Neuron (in vitro differentiated cells): ENCODE measurements around the gene CAPN9.
"Not testable (repeated sequence)": the region's sequence is repeated elsewhere in the genome, so short reads cannot be mapped to it uniquely, and the experiment has no call there.

Source experiments
- H2AFZ ChIP-seq: one replicate; pipeline ENCODE4 v1.6.1; 2013; ENCODE audit warnings: low read depth, mild to moderate bottlenecking, inconsistent platforms, low read length, moderate library complexity
- H3K27me3 ChIP-seq: one replicate; pipeline ENCODE4 v1.6.1; 2013; ENCODE audit warnings: low read length; ENCODE audit not compliant: insufficient read depth
- H3K36me3 ChIP-seq: one replicate; pipeline ENCODE4 v1.6.1; 2013; ENCODE audit warnings: low read length; ENCODE audit not compliant: insufficient read depth
- H3K4me1 ChIP-seq: one replicate; pipeline ENCODE4 v1.6.1; 2013; ENCODE audit warnings: low read length; ENCODE audit not compliant: insufficient read depth
- H3K4me3 ChIP-seq: 2 replicates; pipeline ENCODE4 v1.5.1; 2013; ENCODE audit warnings: mild to moderate bottlenecking, low read length, moderate library complexity
- H3K9me3 ChIP-seq: one replicate; pipeline ENCODE4 v1.6.1; 2013; ENCODE audit warnings: low read length

The CAPN9 gene

DNA sequence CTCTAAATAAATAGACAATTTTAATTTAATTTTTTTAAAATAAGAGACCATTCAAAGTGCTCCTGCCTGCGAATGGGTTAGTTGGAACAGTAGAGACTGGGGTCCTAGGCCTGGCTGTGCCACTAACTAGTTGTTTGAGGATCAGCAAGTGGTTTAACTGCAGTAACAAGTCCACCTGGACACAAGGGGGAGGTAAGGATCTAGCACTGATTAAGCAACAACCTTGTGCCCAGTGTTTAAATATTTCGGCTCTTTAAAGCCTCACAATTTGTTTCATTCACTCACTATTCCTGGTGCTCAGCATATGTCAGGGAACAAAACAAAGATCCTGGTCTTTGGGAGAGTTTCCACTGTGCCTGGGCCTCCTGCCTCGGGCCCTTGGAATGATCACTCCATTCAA is 31.7 kb upstream of the CAPN9 start:
- H3K27me3 ChIP-seq, result peaks cover 4% of the 10 kb centered on the region
- H3K36me3 ChIP-seq, result no peaks in the 10 kb centered on the region

DNA sequence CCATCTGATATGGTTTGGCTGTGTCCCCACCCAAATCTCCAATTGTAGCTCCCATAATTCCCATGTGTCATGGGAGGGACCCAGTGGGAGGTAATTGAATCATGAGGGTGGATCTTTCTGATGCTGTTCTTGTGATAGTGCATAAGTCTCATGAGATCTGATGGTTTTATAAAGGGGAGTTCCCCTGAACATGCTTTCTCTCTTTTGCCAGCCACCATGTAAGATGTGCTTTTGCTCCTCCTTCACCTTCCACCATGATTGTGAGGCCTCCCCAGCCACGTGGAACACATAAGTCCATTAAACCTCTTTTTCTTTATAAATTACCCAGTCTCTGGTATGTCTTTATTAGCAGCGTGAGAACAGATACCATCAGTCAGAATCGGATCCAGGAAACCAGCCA is 30.7 kb upstream of the CAPN9 start:
- not testable (repeated sequence) for H3K9me3 ChIP-seq, H3K4me3 ChIP-seq, H2AFZ ChIP-seq, H3K27me3 ChIP-seq, H3K4me1 ChIP-seq, H3K36me3 ChIP-seq

More for the DNA sequence above, 31.7 kb upstream of the CAPN9 start:
- Histone ChIP-seq H2AFZ (no peak overlapping the region), H3K4me3 (no peak overlapping the region), H3K9me3 (no peaks in the 10 kb centered on the region), H3K4me1 (peaks cover 9% of the 10 kb centered on the region)

- peaks cover 4% of the 10 kb centered on the region for H3K27me3 ChIP-seq
- no peaks in the 10 kb centered on the region for H3K36me3 ChIP-seq
- H3K4me3 ChIP-seq, result no peak overlapping the region
- peaks cover 6% of the 10 kb centered on the region for H3K9me3 ChIP-seq
- H2AFZ ChIP-seq, result no peak overlapping the region
- H3K4me1 ChIP-seq, result peaks cover 9% of the 10 kb centered on the region
These were observed 29.9 kb upstream of the CAPN9 start for GRCh38 chr1:230717251-230717650.

DNA sequence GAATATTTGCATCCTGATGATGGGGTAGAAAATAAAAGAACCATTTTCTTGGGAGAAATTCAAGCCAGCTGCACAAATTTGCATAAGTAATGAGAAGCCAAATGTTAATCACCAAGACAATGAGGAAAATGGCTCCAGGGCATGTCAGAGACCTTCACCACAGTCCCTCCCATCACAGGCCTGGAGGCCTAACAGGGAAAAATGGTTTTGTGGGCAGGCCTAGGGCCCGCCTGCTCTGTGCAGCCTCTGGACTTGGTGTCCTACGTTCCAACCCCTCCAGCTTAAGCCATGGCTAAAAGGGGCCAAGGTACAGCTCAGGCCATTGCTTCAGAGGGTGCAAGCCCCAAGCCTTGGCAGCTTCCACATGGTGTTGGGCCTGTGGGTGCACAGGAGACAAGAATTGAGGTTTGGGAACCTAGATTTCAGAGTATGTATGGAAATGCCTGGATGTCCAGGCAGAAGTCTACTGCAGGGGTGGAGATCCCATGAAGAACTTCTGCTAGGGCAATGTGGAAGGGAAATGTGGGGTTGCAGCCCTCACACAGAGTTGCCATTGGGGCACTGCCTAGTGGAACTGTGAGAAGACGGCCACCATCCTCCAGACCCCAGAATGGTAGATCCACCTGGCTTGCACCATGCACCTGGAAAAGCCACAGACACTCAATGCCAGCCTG is 25.2 kb upstream of the CAPN9 start:
- H2AFZ ChIP-seq, H3K4me3 ChIP-seq, H3K4me1 ChIP-seq, H3K27me3 ChIP-seq, H3K9me3 ChIP-seq, H3K36me3 ChIP-seq: not testable (repeated sequence)

GRCh38 chr1:230725256-230726012 is 21.8 kb upstream of the CAPN9 start:
- Histone ChIP-seq H3K27me3 (no peaks in the 10 kb centered on the region), H3K9me3 (peaks cover 8% of the 10 kb centered on the region), H3K4me3 (no peak overlapping the region), H2AFZ (no peak overlapping the region), H3K4me1 (peaks cover 4% of the 10 kb centered on the region), H3K36me3 (no peaks in the 10 kb centered on the region)

DNA sequence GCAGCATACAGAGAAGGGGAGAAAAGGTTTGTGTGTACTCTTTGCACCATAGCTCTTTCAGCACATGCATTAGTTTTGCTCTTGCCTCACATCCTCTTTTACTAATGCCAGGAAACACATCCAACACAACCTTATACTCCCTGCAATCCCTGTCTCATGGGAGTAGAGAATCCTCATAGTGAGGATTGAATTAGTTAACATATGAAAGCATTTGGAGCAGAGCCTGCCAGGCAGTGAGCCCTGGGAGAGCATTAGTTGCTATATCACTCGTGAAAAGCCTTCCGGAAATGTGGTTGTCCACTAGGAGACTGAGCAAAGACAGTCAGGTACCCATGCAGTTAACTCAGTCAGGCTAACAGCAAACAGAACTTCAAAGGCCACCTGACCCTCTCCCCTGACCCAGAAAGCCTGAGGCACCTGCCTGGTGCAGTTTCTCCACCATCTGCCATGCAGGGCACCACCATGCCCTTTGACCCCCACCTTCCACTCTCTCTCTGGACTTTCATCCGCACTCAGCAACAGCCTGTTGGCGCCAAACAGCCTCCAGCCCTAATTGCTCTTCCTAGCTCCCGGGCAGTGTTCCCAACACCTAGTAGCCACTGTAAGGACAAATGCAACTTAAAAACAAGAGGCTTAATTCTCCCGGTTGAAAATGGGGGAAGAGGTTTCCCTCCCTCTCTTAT is 18.3 kb upstream of the CAPN9 start:
- Histone ChIP-seq H2AFZ (no peak overlapping the region), H3K4me1 (peaks cover 4% of the 10 kb centered on the region), H3K27me3 (no peaks in the 10 kb centered on the region), H3K4me3 (no peak overlapping the region), H3K36me3 (no peaks in the 10 kb centered on the region), H3K9me3 (no peaks in the 10 kb centered on the region)

GRCh38 chr1:230730977-230731376 is 16.2 kb upstream of the CAPN9 start:
- no peak overlapping the region for H3K4me3 ChIP-seq
- H2AFZ ChIP-seq, result no peak overlapping the region
- no peaks in the 10 kb centered on the region for H3K27me3 ChIP-seq
- peaks cover 4% of the 10 kb centered on the region for H3K4me1 ChIP-seq
- H3K9me3 ChIP-seq, result no peaks in the 10 kb centered on the region
- no peaks in the 10 kb centered on the region for H3K36me3 ChIP-seq

DNA sequence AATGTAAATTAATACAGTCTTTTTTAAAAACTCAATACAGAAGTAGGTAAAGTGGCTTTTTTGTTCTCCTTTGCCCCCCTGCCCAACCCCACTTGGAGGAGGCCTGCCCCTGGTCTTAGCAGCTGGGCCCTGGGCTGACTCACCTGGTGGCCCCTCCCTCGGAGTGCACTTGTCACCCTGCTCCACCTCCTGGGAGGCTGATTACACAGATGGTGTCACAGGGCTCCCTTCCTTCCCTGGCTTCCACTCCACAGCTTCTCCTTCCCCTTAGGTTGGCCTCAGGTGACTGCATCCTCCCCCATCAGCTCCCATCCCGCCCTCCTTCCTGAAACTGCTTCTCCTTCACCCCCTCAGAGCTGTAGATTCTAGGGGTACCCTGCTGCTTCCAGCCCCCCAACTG is 11.7 kb upstream of the CAPN9 start:
- H3K9me3 ChIP-seq, result peaks cover 5% of the 10 kb centered on the region

DNA sequence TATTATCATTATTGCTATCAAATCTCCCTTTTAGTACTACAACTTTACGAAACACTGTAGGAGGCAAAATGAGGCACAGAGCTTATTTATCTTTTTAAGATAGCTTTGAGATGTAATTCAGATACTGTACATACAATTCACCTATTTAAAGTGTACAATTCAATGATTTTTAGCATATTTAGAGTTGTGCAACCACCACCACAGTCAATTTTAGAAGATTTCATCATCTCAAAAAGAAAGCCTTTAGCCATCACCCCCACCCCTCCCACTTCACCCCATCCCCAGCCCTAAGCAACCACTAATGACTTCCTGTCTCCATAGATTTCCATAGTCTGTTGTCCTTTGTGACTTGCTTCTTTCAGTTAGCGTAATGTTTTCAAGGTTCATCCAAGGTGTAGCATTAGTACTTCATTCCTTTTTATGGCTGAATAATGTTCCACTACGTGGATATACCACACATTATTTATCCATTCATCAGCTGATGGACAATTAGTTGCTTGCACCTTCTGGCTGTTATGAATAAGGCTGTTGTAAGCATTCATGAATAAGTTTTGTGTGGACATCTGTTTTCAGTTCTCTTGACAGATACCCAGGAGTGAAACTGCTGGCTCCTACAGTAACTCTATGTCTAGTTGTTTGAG is 9.4 kb upstream of the CAPN9 start:
- Histone ChIP-seq H3K36me3 (no peaks in the 10 kb centered on the region), H3K27me3 (peaks cover 3% of the 10 kb centered on the region), H3K4me3 (no peak overlapping the region), H3K9me3 (peaks cover 7% of the 10 kb centered on the region), H3K4me1 (peaks cover 8% of the 10 kb centered on the region), H2AFZ (no peak overlapping the region)

More for the DNA sequence above, 11.7 kb upstream of the CAPN9 start:
- Histone ChIP-seq H3K4me3 (no peak overlapping the region), H3K4me1 (peaks cover 8% of the 10 kb centered on the region), H3K36me3 (no peaks in the 10 kb centered on the region), H3K27me3 (peaks cover 3% of the 10 kb centered on the region), H2AFZ (no peak overlapping the region)

DNA sequence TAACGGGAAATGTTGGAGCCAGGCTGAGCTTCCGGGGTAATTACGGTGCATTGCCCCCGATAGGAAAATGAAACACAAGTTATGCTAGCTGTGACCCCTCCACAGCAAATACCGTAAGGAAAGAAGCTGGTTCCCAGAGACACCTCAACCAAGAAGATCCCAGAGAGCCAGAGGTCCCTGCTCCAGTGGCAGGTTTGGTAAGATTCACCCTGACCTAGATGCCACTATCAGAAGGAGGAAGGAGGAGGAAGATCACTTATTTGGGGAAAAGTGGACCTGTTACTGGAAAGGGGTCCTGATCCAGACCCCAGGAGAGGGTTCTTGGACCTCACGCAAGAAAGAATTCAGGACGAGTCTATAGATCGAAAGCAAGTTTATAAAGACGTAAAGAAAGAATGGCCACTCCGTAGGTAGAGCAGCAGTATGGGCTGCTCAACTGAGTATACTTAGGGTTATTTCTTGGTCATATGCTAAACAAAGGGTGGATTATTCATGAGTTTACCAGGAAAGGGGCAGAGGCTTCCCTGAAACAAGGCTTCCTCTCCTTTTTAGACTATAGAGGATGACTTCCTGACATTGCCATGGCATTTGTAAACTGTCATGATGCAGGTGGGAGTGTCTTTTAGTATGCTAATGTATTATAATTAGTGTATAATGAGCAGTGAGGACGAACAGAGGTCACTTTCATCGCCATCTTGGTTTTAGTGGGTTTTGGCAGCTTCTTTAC is 7.5 kb upstream of the CAPN9 start:
- Histone ChIP-seq H3K27me3 (peaks cover 3% of the 10 kb centered on the region), H3K4me3 (no peak overlapping the region), H2AFZ (no peak overlapping the region), H3K36me3 (no peaks in the 10 kb centered on the region), H3K4me1 (peaks cover 21% of the 10 kb centered on the region), H3K9me3 (peaks cover 7% of the 10 kb centered on the region)

GRCh38 chr1:230743899-230744298 is 3.3 kb upstream of the CAPN9 start:
- Histone ChIP-seq H3K4me3 (no peak overlapping the region), H3K4me1 (peaks cover 43% of the 10 kb centered on the region), H3K9me3 (peaks cover 5% of the 10 kb centered on the region), H3K36me3 (no peaks in the 10 kb centered on the region), H3K27me3 (no peaks in the 10 kb centered on the region), H2AFZ (no peak overlapping the region)

- Histone ChIP-seq H3K4me3 (no peak overlapping the region), H2AFZ (no peak overlapping the region), H3K27me3 (no peaks in the 10 kb centered on the region), H3K36me3 (no peaks in the 10 kb centered on the region), H3K9me3 (peaks cover 4% of the 10 kb centered on the region), H3K4me1 (peaks cover 43% of the 10 kb centered on the region)
These were observed 2.8 kb upstream of the CAPN9 start for GRCh38 chr1:230744382-230744781.
